AG04449 (cell line): ENCODE data around the gene RNGTT.

ENCODE experiments used
- CTCF ChIA-PET: fragments of 350-600 bp; formaldehyde crosslinking; extraction: SDS; loops from one replicate; lab custom pipeline; 2021; ENCODE audit warnings: antibody characterized with exemption; lab: Yijun Ruan, JAX
- POLR2A ChIA-PET: fragments of 400-600, 350-600 bp; formaldehyde crosslinking; extraction: SDS; loops from one replicate; lab custom pipeline; 2020; ENCODE audit warnings: antibody characterized with exemption, inconsistent platforms; lab: Yijun Ruan, JAX
- DNase-seq: peaks from one replicate; pipeline ENCODE4 v3.0.0-alpha.2; 2010; ENCODE audit warnings: low read depth, low spot score
- H3K4me3 ChIP-seq: 2 replicates; pipeline ENCODE4 v1.5.1; 2011; ENCODE audit warnings: low read depth, mild to moderate bottlenecking, control low read depth, low read length
- CTCF ChIP-seq: IDR thresholded peaks from one replicate; pipeline ENCODE4 v1.5.1; 2011; ENCODE audit warnings: mild to moderate bottlenecking, moderate library complexity, low read length, control low read depth, inconsistent platforms; ENCODE audit not compliant: insufficient read depth; ENCODE audit errors: missing control alignments

RNGTT gene

GRCh38 chr6:88760091-88760490 lies 203.3 kb downstream of the RNGTT start:
- CTCF ChIA-PET = no interaction called here
- TF ChIP-seq CTCF = no peak
- no peak for DNase-seq
- H3K4me3 ChIP-seq = no peak overlapping the region
- POLR2A ChIA-PET = no interaction called here

- no peak for DNase-seq
- no peak for TF ChIP-seq CTCF
- ChIA-PET CTCF (no interaction called here), POLR2A (no interaction called here)
- H3K4me3 ChIP-seq = no peak overlapping the region
Observed at GRCh38 chr6:88750936-88751335, 212.5 kb downstream of the RNGTT start.

- no peak overlapping the region for H3K4me3 ChIP-seq
- no peak for TF ChIP-seq CTCF
- DNase-seq = no peak
- ChIA-PET POLR2A (no interaction called here), CTCF (no interaction called here)
Observed at GRCh38 chr6:88749849-88750248, 213.6 kb downstream of the RNGTT start.

GRCh38 chr6:88748141-88748540 lies 215.3 kb downstream of the RNGTT start:
- CTCF ChIA-PET = interaction anchor here (1.9 kb wide), 1 partner anchor 32 kb away, joined by 6 read pairs; no protein-coding TSS in a partner anchor
- no peak for DNase-seq
- TF ChIP-seq CTCF = no peak
- no peak overlapping the region for H3K4me3 ChIP-seq
- POLR2A ChIA-PET = no interaction called here

GRCh38 chr6:88741939-88742338 lies 221.5 kb downstream of the RNGTT start:
- CTCF ChIA-PET = interaction anchor here (1.9 kb wide), 1 partner anchor 39 kb away, joined by 7 read pairs; no protein-coding TSS in a partner anchor
- no peak for TF ChIP-seq CTCF
- POLR2A ChIA-PET = no interaction called here
- DNase-seq = no peak
- no peak overlapping the region for H3K4me3 ChIP-seq

GRCh38 chr6:88741071-88741470 lies 222.3 kb downstream of the RNGTT start:
- no peak for TF ChIP-seq CTCF
- H3K4me3 ChIP-seq = no peak overlapping the region
- no peak for DNase-seq
- POLR2A ChIA-PET = no interaction called here
- CTCF ChIA-PET = interaction anchor here (1.9 kb wide), 1 partner anchor 40 kb away, joined by 7 read pairs; no protein-coding TSS in a partner anchor
